ENCODE data around the gene TDRD6. TPM values are rescaled to one million over a fixed set of nuclear protein-coding genes. Genes with fewer than 3 reads are reported as not detected.
A peak's percentile ranks its signal among the peaks of the same experiment; 100 is the strongest.

TDRD6 gene
- total and polyA plus RNA-seq, 2 experiments from 2014 or later: 0.14 to 0.24 TPM

GRCh38 chr6:46688117-46688965, 656 bp downstream of the TDRD6 start:
- Histone ChIP-seq H4K20me1 (replicated peaks; ENCODE audit: insufficient read depth) (no peaks in the 10 kb centered on the region), H3K79me2 (replicated peaks; ENCODE audit: insufficient read depth) (no peaks in the 10 kb centered on the region), H3K4me2 (no peak overlapping the region), H3K4me1 (ENCODE audit: insufficient read depth) (no peaks in the 10 kb centered on the region), H2AFZ (peak overlapping the region; percentile 58; the same call in 1 of the 2 replicates), H3K9me2 (ENCODE audit: insufficient read depth) (no peaks in the 10 kb centered on the region), H3F3A (replicated peaks; ENCODE audit: low read depth) (no peaks in the 10 kb centered on the region), H3K36me3 (ENCODE audit: insufficient read depth) (no peaks in the 10 kb centered on the region), H3K27ac (ENCODE audit: low read depth) (no peak overlapping the region), H3K4me3 (no peak overlapping the region), H3K27me3 (ENCODE audit: insufficient read depth) (no peaks in the 10 kb centered on the region)
- no peak for TF ChIP-seq ZNF331 (CRISPR knock-in tag; IDR thresholded peaks at IDR 0.05; ENCODE audit: low read depth)
- TF ChIP-seq ZNF114 (CRISPR knock-in tag; IDR thresholded peaks at IDR 0.05): no peak
- TF ChIP-seq POLR2AphosphoS5 (IDR thresholded peaks at IDR 0.05; ENCODE audit: low read depth): no peak
- no peak for TF ChIP-seq JUNB (IDR thresholded peaks at IDR 0.05; ENCODE audit: unreplicated experiment)
- TF ChIP-seq STAT1 (IDR thresholded peaks at IDR 0.05; ENCODE audit: unreplicated experiment): no peak
- TF ChIP-seq REST (IDR thresholded peaks at IDR 0.05; ENCODE audit: unreplicated experiment): no peak
- TF ChIP-seq CTCF (conservative IDR thresholded peaks at IDR 0.05; ENCODE audit: low read depth in 2 of 2): no peak
- TF ChIP-seq CREB1 (CRISPR knock-in tag; IDR thresholded peaks at IDR 0.05; ENCODE audit: low read depth): no peak
- no peak for TF ChIP-seq ZNF462 (CRISPR knock-in tag; IDR thresholded peaks at IDR 0.05)
- no peak for TF ChIP-seq EZH2 (IDR thresholded peaks at IDR 0.05; ENCODE audit: low read depth, unreplicated experiment)
- TF ChIP-seq ETS1 (IDR thresholded peaks at IDR 0.05): no peak
- TF ChIP-seq NANOG (IDR thresholded peaks at IDR 0.05; ENCODE audit: borderline replicate concordance): no peak
- no peak for TF ChIP-seq EZH2phosphoT487 (IDR thresholded peaks at IDR 0.05; ENCODE audit: unreplicated experiment)
- Mint-ChIP-seq H3K4me3 (no peak overlapping the region), H3K27me3 (ENCODE audit: insufficient read depth, low read depth, poor library complexity) (peaks cover 6% of the 10 kb centered on the region), H3K9me3 (no peaks in the 10 kb centered on the region), H3K4me1 (no peaks in the 10 kb centered on the region), H3K27ac (no peak overlapping the region), H3K36me3 (ENCODE audit: low read depth) (no peaks in the 10 kb centered on the region)
- DNase-seq (ENCODE audit: low spot score) (peak; percentile 18), ATAC-seq (peak; percentile 70)

Measured in GM23338 (cell line).